Tibial nerve (tissue), 4 donors: ENCODE results near the gene SPSB4. TPM values are rescaled to one million over a fixed set of nuclear protein-coding genes. Genes with fewer than 3 reads are reported as not detected.

Experiments used
- DNase-seq, 2 donors: peaks; one replicate each; pipeline ENCODE4 v3.0.0-alpha.2; 2019; ENCODE audit warnings: low spot score in 2 of 2
- H3K27ac ChIP-seq, 4 donors: fragments of 200-600 bp; sonication (generic) in 3 of 4; one replicate each; pipeline ENCODE4 v1.5.1; 2017 to 2019; ENCODE audit warnings: mild to moderate bottlenecking in 1 of 4
- H3K27me3 ChIP-seq, 2 donors: fragments of 200-600 bp; sonication (generic) in 1 of 2; one replicate each; pipeline versions ENCODE4 v1.5.1 to v1.6.0; 2017 to 2019
- H3K36me3 ChIP-seq, 3 donors: fragments of 200-600 bp; sonication (generic); one replicate each; pipeline ENCODE4 v1.5.1; 2018 to 2019
- H3K4me1 ChIP-seq, 4 donors: fragments of 200-600 bp; sonication (generic) in 3 of 4; one replicate each; pipeline ENCODE4 v1.5.1; 2017 to 2019
- H3K4me3 ChIP-seq, 4 donors: fragments of 200-600 bp; sonication (generic) in 3 of 4; one replicate each; pipeline ENCODE4 v1.5.1; 2017 to 2019; ENCODE audit warnings: mild to moderate bottlenecking in 1 of 4, moderate library complexity in 1 of 4
- H3K9me3 ChIP-seq, 4 donors: fragments of 200-600 bp; sonication (generic) in 3 of 4; one replicate each; pipeline ENCODE4 v1.5.1; 2017 to 2019
- EP300 ChIP-seq, 2 donors: sonication (generic); formaldehyde crosslinking; IDR thresholded peaks; one replicate each; pipeline ENCODE4 v1.6.1; 2017; ENCODE audit warnings: antibody characterized with exemption in 2 of 2, mild to moderate bottlenecking in 1 of 2
- POLR2A ChIP-seq, 2 donors: fragments of 450-650 bp; IDR thresholded peaks; one replicate each; pipeline ENCODE4 v1.6.1; 2017; ENCODE audit warnings: antibody characterized with exemption in 2 of 2, mild to moderate bottlenecking in 2 of 2, moderate library complexity in 2 of 2
- WGBS, 2 donors: methylation state at CpG; one replicate each; pipeline ENCODE4 v1.1.5; 2018; 5-methylcytosine and 5-hydroxymethylcytosine counted together
- total RNA-seq, 4 donors: library from RNA; depleted of rRNA; stranded (reverse); fragments of >200 nt; gene quantifications; one replicate each; pipeline ENCODE4 v1.1.0, GENCODE V29; 2016
- TF ChIP-seq, protein P1 (sequence below), 5 experiments: fragments of 200-600 bp in 3 of 5; fragments of 450-650 bp in 2 of 5; sonication (generic) in 3 of 5; IDR thresholded peaks; one replicate each; pipeline ENCODE4 v1.5.1; 2016 to 2019; ENCODE audit warnings: antibody characterized with exemption in 5 of 5, mild to moderate bottlenecking in 3 of 5, moderate library complexity in 2 of 5

Gene SPSB4
- total RNA-seq, 4 donors from 2014 or later = 0.63 to 2.0 TPM; not detected in 2

DNA sequence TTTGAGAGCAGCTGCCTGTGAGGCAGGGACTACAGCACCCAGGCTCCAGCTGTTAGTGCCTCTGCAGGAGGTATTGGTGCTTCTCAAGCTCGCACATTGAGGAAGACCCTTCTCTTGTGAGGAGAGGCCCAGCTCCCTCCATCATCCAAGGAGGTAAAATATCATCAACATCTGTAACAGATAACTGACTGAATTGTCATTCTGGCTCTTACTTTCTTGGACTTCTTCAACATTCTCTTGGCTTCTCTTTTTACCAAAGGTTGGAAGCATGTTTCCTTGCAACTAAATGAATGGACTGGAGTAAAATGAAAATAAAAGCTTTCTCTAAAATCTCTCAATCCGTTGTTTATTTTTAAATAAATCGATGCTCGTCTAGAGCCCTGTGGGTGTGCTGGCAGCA, 127.4 kb downstream of the SPSB4 start:
- Histone ChIP-seq H3K27ac (no peak overlapping the region), H3K9me3 (peaks cover 0 to 9% (median 0%) of the 10 kb centered on the region in 4 donors), H3K4me1 (no peaks in the 10 kb centered on the region), H3K27me3 (no peaks in the 10 kb centered on the region), H3K4me3 (no peak overlapping the region), H3K36me3 (no peaks in the 10 kb centered on the region)
- no peak for TF ChIP-seq EP300 (IDR thresholded peaks at IDR 0.05)
- no peak for TF ChIP-seq POLR2A (IDR thresholded peaks at IDR 0.05)
- TF ChIP-seq, protein P1, sequence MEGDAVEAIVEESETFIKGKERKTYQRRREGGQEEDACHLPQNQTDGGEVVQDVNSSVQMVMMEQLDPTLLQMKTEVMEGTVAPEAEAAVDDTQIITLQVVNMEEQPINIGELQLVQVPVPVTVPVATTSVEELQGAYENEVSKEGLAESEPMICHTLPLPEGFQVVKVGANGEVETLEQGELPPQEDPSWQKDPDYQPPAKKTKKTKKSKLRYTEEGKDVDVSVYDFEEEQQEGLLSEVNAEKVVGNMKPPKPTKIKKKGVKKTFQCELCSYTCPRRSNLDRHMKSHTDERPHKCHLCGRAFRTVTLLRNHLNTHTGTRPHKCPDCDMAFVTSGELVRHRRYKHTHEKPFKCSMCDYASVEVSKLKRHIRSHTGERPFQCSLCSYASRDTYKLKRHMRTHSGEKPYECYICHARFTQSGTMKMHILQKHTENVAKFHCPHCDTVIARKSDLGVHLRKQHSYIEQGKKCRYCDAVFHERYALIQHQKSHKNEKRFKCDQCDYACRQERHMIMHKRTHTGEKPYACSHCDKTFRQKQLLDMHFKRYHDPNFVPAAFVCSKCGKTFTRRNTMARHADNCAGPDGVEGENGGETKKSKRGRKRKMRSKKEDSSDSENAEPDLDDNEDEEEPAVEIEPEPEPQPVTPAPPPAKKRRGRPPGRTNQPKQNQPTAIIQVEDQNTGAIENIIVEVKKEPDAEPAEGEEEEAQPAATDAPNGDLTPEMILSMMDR (IDR thresholded peaks at IDR 0.05) = no peak
- DNase-seq = no peak
- 42 to 49% methylated on average over 4 of the region's 4 CpGs for WGBS, 2 donors

DNA sequence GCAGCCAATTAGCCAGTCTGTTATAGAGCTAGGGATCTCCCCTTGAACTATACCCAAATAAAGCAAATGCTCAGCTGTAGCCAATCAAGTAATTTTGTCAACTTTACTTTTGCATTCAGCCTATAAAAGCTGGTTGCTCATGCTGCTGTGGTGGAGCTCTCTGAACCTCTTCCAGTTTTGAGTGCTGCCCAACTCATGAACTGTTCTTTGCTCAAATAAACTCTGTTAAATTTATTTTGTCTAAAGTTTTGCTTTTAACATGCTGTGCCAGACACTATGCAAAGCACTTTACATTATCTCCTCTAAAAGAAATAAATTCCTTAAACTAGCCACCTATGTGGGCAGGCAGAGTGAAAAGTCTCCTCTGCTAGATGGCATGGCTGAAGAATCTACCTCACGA, 128.8 kb downstream of the SPSB4 start:
- 88 to 91% methylated on average over 1 of the region's 1 CpG for WGBS, 2 donors
- no peaks in the 10 kb centered on the region for H3K4me1 ChIP-seq
- no peak overlapping the region for H3K4me3 ChIP-seq
- H3K27ac ChIP-seq = no peak overlapping the region
- no peaks in the 10 kb centered on the region for H3K27me3 ChIP-seq
- TF ChIP-seq EP300 (IDR thresholded peaks at IDR 0.05) (no peak), POLR2A (IDR thresholded peaks at IDR 0.05) (no peak)
- TF ChIP-seq, protein P1 (IDR thresholded peaks at IDR 0.05) = no peak
- peaks cover 0 to 9% (median 0%) of the 10 kb centered on the region in 4 donors for H3K9me3 ChIP-seq
- H3K36me3 ChIP-seq = no peaks in the 10 kb centered on the region
- no peak for DNase-seq

DNA sequence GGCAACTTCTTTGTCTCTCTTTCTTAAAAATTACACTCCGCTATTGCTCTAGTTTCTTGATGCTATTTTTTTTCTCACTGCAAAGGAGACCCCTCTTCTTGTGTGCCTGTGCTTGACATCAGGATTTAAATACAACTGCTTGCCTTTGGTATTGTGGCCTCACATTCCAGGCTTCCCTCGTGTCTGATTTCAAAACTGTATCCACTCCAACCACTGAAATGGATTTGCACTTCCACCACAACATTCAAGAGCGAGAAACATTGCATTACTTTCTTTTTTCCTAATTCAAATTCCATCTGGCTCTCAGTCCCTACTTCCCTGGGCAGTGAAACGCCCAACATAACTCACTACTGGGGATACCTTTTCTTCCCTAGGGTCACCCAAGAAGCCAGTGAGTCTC, 130.0 kb downstream of the SPSB4 start:
- no peak overlapping the region for H3K27ac ChIP-seq
- 78 to 80% methylated on average over 4 of the region's 4 CpGs for WGBS, 2 donors
- TF ChIP-seq POLR2A (IDR thresholded peaks at IDR 0.05) = no peak
- TF ChIP-seq, protein P1 (IDR thresholded peaks at IDR 0.05) = no peak
- no peaks in the 10 kb centered on the region for H3K27me3 ChIP-seq
- peaks cover 0 to 9% (median 0%) of the 10 kb centered on the region in 4 donors for H3K9me3 ChIP-seq
- DNase-seq = no peak
- H3K4me3 ChIP-seq = no peak overlapping the region
- H3K36me3 ChIP-seq = no peaks in the 10 kb centered on the region
- no peaks in the 10 kb centered on the region for H3K4me1 ChIP-seq

DNA sequence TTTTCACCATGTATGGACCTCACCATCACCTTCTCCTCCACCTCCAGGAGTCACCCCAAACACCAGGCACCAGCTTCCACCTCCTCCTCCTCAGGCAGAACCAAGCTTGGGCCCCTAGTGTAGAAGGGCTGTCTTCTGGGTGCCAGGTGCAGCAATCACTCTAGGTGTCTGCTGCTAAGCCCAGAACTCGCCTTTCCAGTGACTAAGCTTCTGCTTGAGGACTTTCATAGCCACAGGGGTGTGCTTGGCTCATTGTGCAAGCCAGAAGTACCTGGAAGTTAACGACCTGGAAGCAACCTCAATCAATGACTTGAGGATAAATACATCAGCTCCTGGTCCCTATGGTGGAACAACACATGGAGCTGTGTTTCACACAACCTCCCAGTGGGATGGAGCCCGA, 130.7 kb downstream of the SPSB4 start:
- Histone ChIP-seq H3K27ac (no peak overlapping the region), H3K9me3 (peaks cover 0 to 9% (median 0%) of the 10 kb centered on the region in 4 donors), H3K4me3 (no peak overlapping the region), H3K27me3 (no peaks in the 10 kb centered on the region), H3K4me1 (no peaks in the 10 kb centered on the region), H3K36me3 (no peaks in the 10 kb centered on the region)
- 76 to 83% methylated on average over 2 to 3 of the region's 3 CpGs for WGBS, 2 donors
- TF ChIP-seq, protein P1 (IDR thresholded peaks at IDR 0.05) = no peak
- no peak for TF ChIP-seq EP300 (IDR thresholded peaks at IDR 0.05)
- no peak for TF ChIP-seq POLR2A (IDR thresholded peaks at IDR 0.05)
- no peak for DNase-seq

DNA sequence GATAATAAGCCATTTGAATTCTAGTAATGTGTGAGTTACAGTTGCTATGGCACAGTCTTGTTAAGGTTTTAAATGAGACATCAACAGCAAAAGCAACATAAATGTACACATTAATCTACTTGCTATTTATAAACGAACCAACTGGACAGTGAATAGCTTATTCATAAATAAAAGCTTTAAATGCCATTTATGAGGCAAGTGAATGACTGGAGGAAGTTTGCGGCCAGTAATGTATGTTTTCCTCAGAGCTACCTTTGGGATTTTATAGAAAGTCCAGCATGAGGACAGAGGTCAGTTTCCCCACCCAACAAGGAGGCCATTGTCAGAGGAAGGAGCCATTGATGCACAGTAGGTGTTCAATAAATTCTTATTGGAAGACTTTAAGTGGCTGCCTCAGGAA, 132.5 kb downstream of the SPSB4 start:
- DNase-seq = no peak
- no peak overlapping the region for H3K27ac ChIP-seq
- H3K9me3 ChIP-seq = peaks cover 0 to 9% (median 0%) of the 10 kb centered on the region in 4 donors
- H3K4me3 ChIP-seq = no peak overlapping the region
- 20 to 24% methylated on average over 2 of the region's 2 CpGs for WGBS, 2 donors
- H3K4me1 ChIP-seq = no peaks in the 10 kb centered on the region
- no peak for TF ChIP-seq EP300 (IDR thresholded peaks at IDR 0.05)
- TF ChIP-seq, protein P1 (IDR thresholded peaks at IDR 0.05) = no peak
- no peak for TF ChIP-seq POLR2A (IDR thresholded peaks at IDR 0.05)
- H3K27me3 ChIP-seq = no peaks in the 10 kb centered on the region
- H3K36me3 ChIP-seq = no peaks in the 10 kb centered on the region
